K562 (cell line): ENCODE results near the gene FASTK.

Experiments used
- CTCF ChIP-seq, 3 experiments: IDR thresholded peaks in 2 of 3; conservative IDR thresholded peaks in 1 of 3; 2 replicates each; pipeline ENCODE4 v1.5.1; 2011 to 2012; ENCODE audit warnings: low read length in 3 of 3, mild to moderate bottlenecking in 3 of 3, control low read depth in 2 of 3, improper control_type of control experiment in 1 of 3, inconsistent platforms in 1 of 3, low read depth in 1 of 3, mixed read lengths in 1 of 3, moderate library complexity in 1 of 3; ENCODE audit not compliant: insufficient read depth in 2 of 3
- NONO ChIP-seq, 2 experiments: fragments of 200-400 bp in 1 of 2; fragments of 450-650 bp in 1 of 2; formaldehyde crosslinking in 1 of 2; IDR thresholded peaks; 2 replicates each; pipeline ENCODE4 v1.6.1; 2017; ENCODE audit warnings: low read depth in 2 of 2, mild to moderate bottlenecking in 2 of 2, moderate library complexity in 2 of 2, low read length in 1 of 2
- PCBP1 ChIP-seq: fragments of 200-400 bp; formaldehyde crosslinking; IDR thresholded peaks from 2 replicates; pipeline ENCODE4 v1.6.1; 2018; ENCODE audit warnings: mild to moderate bottlenecking, low read depth, low read length; ENCODE audit not compliant: poor library complexity, severe bottlenecking
- PRMT5 ChIP-seq: sonication (generic); formaldehyde crosslinking; IDR thresholded peaks from 2 replicates; pipeline ENCODE4 v1.5.0; 2020; ENCODE audit warnings: missing genetic modification reagents
- SOX6 ChIP-seq: fragments of 450-650 bp; IDR thresholded peaks from 2 replicates; pipeline ENCODE4 v1.6.1; 2014; ENCODE audit warnings: mild to moderate bottlenecking

GRCh38 chr7:151068069-151068773 is 12.4 kb downstream of the FASTK start:
- TF ChIP-seq PRMT5 (CRISPR knock-in tag), result no peak
- no peak for TF ChIP-seq NONO (IDR thresholded peaks at IDR 0.05; ENCODE audit: low read depth in 2 of 2, low read length in 1 of 2)
- TF ChIP-seq CTCF (IDR thresholded peaks at IDR 0.05 in 2 of 3, conservative IDR thresholded peaks at IDR 0.05 in 1 of 3; ENCODE audit: insufficient read depth in 2 of 3, low read depth in 1 of 3, low read length in 3 of 3), result no peak
- no peak for TF ChIP-seq PCBP1
- no peak for TF ChIP-seq SOX6
